ENCODE results near the gene WDFY4.

Gene WDFY4

DNA sequence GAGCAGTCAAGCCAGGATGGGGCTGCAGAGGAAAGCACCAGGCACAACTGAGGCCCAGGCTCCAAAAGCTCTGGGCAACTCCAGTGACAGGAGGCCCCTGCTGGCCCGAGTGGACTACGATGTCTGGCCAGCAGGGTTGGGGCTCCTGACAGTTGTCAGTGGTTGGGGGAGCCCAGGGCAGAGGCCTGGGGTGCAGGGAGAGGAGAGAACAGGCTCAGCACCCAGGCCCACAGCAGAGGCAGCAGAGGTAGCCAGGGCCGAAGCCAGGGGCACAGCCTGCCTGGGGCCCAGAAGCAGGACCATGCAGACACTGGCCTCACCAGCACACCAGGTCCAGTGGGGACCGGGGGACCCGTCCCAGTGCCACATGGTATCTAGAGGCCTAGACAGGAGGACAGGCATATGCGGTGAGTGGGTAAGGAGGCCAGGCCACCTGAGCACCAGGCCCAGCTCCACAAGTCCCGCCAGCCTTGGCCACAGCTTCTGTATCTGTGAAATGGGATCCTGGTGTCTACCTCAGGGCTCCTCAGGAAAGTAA is 301.0 kb downstream of the WDFY4 start:
- DNase-seq (ENCODE audit: low spot score): no peak

GRCh38 chr10:48990226-48990625 is 305.6 kb downstream of the WDFY4 start:
- no peak for DNase-seq (ENCODE audit: low spot score)

DNA sequence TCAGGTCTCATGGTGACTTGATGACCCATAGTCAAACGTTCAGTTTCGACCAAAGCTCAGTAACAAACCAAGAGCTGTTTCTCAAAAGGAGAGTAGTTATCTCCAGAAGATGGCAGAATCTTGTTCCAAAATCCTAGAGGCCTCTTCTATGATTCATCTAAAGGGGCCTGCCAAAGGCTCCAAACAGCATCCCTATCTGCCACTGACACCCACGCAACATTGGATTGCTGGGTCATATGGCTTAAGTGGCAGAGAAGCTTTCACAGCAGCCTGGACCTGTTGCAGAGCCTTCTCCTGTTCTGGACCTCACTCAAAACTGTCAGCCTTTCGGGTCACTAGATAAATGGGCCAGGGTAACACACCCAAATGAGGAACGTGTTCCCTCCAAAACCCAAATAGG is 309.0 kb downstream of the WDFY4 start:
- DNase-seq (ENCODE audit: low spot score): no peak

DNA sequence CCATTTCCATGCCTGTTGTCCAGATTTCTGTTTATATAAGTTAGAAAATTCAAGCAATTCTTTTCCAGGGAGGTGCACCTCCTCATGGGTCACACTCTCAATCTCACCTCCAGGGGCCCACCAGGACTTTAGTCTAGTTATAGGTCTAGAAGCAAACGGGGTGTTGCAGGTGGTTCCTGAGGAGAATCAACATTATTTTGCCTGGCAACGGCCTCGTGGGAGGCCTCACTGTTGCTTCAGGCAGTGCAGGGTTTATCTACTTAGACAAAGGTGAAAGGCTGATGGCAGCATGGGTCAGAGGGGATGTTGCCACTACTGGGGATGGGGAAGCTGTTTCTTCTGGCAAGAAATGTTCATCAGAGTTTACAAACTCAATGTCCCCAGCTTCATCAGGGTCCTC is 311.7 kb downstream of the WDFY4 start:
- no peak for DNase-seq (ENCODE audit: low spot score)

- DNase-seq (ENCODE audit: low spot score): no peak
Measured at GRCh38 chr10:48999346-48999745, 314.7 kb downstream of the WDFY4 start.

GRCh38 chr10:49000437-49001398 is 316.0 kb downstream of the WDFY4 start:
- DNase-seq (ENCODE audit: low spot score): no peak

- peak; percentile 6 for DNase-seq (ENCODE audit: low spot score)
Measured at GRCh38 chr10:49001402-49001801, 316.7 kb downstream of the WDFY4 start.

DNA sequence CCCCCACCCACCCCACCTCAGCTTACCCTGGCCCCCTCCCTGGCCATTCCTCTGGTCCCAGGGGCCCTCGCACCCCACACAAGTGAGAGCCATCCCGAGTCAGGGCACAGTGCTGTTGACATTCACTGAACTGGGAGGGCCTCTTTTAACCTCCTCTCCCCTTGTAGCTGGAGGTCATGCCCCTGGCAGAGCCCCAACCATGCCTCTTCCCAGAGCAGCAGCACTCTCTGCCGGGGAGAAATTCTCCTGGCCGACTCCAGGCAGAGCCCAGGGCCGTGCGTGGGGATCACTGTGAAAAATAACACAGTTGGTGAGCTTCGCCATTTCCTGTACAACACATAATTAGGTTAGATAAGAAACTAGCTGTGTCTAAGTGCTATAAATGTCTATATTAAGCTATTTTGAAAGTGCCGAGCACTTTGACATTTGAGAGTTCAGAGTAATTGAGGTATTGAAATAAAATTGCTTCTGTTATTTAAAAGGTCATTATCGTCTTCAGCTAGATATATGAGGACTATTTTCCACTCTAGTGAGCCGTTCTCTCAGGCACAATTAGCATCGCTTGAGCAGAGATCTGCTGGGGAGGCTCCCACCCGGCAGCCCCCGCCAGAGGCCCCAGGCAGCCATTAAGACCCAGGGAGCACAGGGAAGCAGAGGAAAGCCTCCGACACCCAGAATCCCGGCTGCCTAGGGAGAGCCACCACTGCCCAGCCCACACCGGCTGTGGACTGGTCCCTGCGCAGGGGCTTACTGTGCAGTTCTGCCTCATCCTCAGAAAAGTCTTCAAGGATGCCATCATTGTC is 317.4 kb downstream of the WDFY4 start:
- no peak for DNase-seq (ENCODE audit: low spot score)

DNA sequence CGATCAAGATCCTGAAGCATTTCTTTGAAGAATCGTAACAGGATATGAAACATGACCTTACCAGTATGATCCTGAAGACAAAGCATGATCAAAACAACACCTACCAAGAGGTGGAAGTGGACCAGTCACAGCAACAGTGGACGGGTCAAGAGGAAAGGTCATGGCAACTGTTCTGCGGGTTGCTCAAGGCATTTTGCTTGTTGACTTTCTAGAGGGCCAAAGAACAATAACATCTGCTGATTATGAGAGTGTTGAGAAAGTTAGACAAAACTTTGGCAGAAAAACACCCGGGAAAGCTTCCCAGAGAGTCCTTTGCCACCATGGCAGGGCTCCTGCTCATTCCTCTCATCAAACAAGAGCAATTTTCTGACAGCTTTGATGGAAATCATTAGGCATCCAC is 320.6 kb downstream of the WDFY4 start:
- DNase-seq (ENCODE audit: low spot score): no peak

- no peak for DNase-seq (ENCODE audit: low spot score)
Measured at GRCh38 chr10:49007129-49007528, 322.5 kb downstream of the WDFY4 start.

DNA sequence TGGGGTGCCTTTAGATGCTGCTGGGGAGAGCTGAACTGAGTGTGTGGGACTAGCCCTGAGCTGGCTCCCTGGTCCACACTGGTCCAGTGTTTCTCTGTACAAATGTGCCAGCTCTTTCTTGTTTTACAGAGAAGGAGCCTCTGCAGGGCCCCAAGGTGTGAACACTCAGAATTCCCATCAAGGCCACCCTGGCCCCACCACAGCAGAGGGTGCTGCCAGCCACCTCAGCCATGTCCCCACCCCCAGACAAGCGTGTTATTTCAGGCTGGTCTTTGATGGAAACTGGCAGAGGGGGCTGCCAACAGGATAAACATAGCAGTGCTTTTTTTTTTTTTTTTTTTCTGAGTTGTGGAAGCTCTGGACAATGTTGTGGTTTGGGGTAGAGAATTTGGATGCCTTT is 323.4 kb downstream of the WDFY4 start:
- DNase-seq (ENCODE audit: low spot score): no peak

GRCh38 chr10:49008505-49009198 is 324.0 kb downstream of the WDFY4 start:
- DNase-seq (ENCODE audit: low spot score): no peak

DNA sequence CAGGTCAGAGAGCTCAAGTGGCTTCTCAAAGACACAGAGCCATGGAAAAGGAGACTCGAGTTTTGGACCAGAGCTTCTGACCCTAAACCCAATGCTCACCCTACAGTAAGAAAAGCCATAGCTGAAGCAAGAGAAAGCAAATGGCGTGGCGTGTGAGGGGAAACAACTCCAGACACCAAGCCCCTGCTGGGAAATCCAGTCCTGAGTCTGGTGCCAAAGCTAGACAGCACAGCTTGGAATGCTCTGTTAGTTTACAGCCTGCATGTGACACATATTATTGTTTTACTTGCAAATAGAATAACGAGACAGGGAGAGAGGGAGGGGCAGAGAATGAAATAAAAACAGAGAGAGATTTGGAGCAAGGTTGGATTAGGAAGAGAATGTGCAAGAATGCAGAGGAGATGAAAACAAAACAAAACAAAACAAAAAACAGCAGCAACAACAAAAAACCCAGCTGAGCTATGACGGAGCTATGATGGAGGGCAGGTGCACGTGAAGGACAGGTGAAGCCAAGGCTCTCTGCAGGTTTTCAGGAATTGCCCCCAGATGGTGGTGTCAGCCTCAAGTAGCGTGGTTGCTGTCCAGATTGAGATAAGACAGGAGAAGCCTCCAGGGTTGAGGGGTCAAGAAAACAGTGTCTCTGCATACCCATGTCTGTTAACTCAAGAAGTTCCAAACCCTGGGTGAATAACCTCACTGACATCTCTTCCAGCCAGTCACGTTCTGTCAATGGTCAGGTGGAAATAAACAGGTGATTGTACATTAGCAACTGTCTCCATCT is 324.7 kb downstream of the WDFY4 start:
- DNase-seq (ENCODE audit: low spot score): no peak

DNA sequence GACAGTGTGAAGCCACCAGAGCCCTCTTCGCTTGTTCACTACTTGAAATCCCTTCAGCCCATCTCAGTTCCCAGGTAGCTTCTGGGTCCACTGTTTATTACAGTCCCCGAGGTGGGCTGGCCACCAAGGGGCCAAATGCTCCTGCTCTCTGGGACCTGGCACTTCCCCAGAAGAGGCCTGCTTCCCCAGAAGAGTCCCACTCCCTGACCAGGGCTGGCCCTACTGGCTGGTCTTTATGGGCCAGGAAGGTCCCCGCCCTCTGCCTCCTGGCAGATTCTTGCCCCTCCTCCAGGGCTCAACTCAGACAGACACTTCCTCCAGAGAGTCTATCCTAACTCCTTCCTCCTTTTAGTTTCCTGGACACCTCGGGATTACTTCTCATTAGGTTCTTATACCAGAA is 325.6 kb downstream of the WDFY4 start:
- no peak for DNase-seq (ENCODE audit: low spot score)

DNA sequence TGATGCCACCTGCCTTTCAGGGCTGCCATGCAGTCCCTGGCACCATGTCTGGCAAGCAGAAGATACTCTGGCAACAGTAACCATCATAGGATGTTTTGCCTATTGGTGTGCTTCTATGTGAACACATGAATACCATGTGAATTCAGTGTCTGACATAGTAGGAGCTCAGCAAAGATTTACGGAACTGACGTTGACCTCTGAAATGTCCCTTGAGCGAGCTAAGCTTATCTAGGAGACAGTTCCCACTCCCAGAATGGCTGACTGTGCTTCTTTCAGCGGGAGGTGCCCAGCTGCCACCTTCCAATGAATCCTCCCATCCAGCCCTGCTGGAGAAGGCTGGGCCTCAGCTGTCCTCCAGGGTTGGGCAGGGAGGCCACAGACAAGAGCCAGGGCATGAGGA is 326.2 kb downstream of the WDFY4 start:
- DNase-seq (ENCODE audit: low spot score): no peak

DNA sequence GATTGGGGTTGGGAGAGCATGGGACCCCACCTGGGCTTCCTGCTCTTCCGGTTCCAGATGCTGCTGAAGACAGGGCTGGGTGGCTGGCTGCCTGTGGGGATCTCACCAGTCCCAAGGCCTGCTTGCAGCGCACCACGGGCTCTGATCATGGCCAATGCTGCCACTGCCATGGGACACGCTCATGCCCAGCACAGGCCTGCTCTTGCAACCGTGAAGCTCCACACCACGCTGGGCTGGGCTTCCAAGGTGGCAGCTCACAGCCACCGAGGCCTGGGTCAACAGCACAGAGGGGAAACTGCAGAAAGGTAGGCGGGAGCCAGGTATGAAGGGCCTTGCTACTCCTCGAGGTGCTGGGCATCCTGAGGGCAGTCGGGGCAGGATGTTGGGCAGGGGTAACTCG is 327.1 kb downstream of the WDFY4 start:
- DNase-seq (ENCODE audit: low spot score): no peak

DNA sequence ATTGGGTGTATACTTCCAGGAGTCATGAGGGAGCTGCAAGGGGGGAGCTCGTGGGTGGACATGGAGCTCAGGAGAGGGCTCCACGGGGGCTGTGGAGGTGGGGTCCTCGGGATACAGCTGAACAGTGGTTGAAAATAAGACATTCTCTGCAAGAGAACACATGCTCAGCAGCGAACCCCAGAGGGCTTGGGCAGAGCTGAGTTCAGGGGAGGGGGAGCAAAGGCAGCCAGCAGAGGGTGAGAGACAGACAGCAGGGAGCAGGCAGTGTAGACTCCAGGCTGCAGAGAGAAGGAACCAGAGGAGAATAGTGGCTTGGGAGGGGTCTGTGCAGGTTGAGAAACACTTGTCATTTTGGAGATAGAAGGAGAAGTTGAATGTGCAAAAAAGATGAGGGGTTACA is 327.9 kb downstream of the WDFY4 start:
- DNase-seq (ENCODE audit: low spot score): no peak

GRCh38 chr10:49015700-49016099 is 331.0 kb downstream of the WDFY4 start:
- no peak for DNase-seq (ENCODE audit: low spot score)

- no peak for DNase-seq (ENCODE audit: low spot score)
Measured at GRCh38 chr10:49021685-49022084, 337.0 kb downstream of the WDFY4 start.

GRCh38 chr10:49023071-49023470 is 338.4 kb downstream of the WDFY4 start:
- no peak for DNase-seq (ENCODE audit: low spot score)

DNA sequence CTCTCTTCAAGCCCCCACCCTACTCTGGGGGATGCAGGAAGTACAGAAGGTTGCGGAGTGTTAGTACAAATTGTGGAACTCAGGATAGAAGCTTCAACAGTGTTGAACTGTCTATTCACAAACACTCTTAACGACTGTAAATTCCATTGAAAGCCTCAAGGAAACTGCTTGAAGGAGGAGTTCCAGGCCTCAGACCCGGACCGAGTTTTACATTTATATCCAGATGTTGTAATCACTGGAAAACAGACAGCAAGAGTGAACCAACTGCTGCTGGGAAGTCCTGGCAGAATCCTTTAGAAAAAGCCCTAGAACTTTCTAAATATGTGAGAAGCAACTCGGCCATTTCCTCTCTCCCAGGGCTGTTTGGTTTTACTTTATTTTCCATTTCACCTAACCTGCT is 339.1 kb downstream of the WDFY4 start:
- no peak for DNase-seq (ENCODE audit: low spot score)

- DNase-seq (ENCODE audit: low spot score): no peak
Measured at GRCh38 chr10:49024484-49024883, 339.8 kb downstream of the WDFY4 start.
